Osteoblast (primary cell): ENCODE data around the gene KIRREL3. TPM values are rescaled to one million over a fixed set of nuclear protein-coding genes. Genes with fewer than 3 reads are reported as not detected.
A peak's percentile ranks its signal among the peaks of the same experiment; 100 is the strongest.

Experiments used
- DNase-seq: peaks from one replicate; pipeline ENCODE4 v3.0.0; 2011; ENCODE audit warnings: low spot score, mixed read lengths; ENCODE audit not compliant: insufficient read length; ENCODE audit errors: missing footprints
- H2AFZ ChIP-seq: 2 replicates; pipeline ENCODE4 v1.6.0; 2011; ENCODE audit warnings: mild to moderate bottlenecking, low read length
- H3K27ac ChIP-seq: 2 replicates; pipeline ENCODE4 v1.5.1; 2011; ENCODE audit warnings: mild to moderate bottlenecking, low read depth, low read length, moderate library complexity
- H3K27me3 ChIP-seq: 2 replicates; pipeline ENCODE4 v1.6.0; 2012; ENCODE audit warnings: mild to moderate bottlenecking, control low read depth, inconsistent platforms, low read length, moderate library complexity; ENCODE audit not compliant: insufficient read depth
- H3K36me3 ChIP-seq: 2 replicates; pipeline ENCODE4 v1.5.1; 2011; ENCODE audit warnings: mild to moderate bottlenecking, low read length, control low read depth, moderate library complexity; ENCODE audit not compliant: insufficient read depth
- H3K4me1 ChIP-seq: 2 replicates; pipeline ENCODE4 v1.5.1; 2011; ENCODE audit warnings: mild to moderate bottlenecking, low read length, control low read depth, moderate library complexity; ENCODE audit not compliant: insufficient read depth
- H3K4me2 ChIP-seq: 2 replicates; pipeline ENCODE4 v1.6.0; 2011; ENCODE audit warnings: mild to moderate bottlenecking, low read length; ENCODE audit not compliant: insufficient read depth
- H3K4me3 ChIP-seq: fragments of 200-600 bp; sonication (generic); 3 replicates; pipeline ENCODE4 v1.5.1; 2012; ENCODE audit warnings: mild to moderate bottlenecking, low read length, inconsistent platforms; ENCODE audit not compliant: insufficient read depth
- H3K79me2 ChIP-seq: 2 replicates; pipeline ENCODE4 v1.6.0; 2012; ENCODE audit warnings: mild to moderate bottlenecking, low read length, control low read depth, inconsistent platforms; ENCODE audit not compliant: insufficient read depth
- H3K9me3 ChIP-seq: 2 replicates; pipeline ENCODE4 v1.5.1; 2011; ENCODE audit warnings: low read depth, low read length, control low read depth
- H4K20me1 ChIP-seq: 2 replicates; pipeline ENCODE4 v1.6.0; 2012; ENCODE audit warnings: mild to moderate bottlenecking, low read length, control low read depth; ENCODE audit not compliant: insufficient read depth
- CTCF ChIP-seq: IDR thresholded peaks from 2 replicates; pipeline ENCODE4 v1.5.1; 2011; ENCODE audit warnings: mild to moderate bottlenecking, low read depth, low read length, moderate library complexity; ENCODE audit errors: extremely low read depth
- total RNA-seq: library from RNA; depleted of rRNA; stranded (reverse); fragments of >200 nt; gene quantifications from 2 replicates; pipeline ENCODE4 v1.2.3, GENCODE V29; 2012

The KIRREL3 gene
- total RNA-seq, 1 donor = 3.6 TPM

DNA sequence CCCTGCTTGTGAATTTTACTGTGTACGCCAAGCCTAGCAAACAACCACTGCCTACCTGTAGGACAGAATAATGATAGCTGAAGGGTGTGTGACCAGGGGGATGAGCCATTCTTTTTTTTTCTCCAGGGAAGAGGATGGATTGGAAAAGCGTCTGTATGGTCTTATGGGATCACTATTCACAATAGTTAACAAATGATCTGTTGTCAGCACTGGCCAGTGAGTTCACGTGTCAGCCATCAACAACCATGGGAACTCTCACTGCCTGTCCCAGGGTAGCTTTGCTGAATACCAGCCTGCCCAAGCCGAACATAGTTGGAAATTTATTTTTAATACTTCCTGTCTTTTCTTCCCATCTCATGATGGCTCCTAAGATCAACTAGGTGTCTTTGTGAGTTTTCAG lies 474.9 kb downstream of the KIRREL3 start:
- Histone ChIP-seq H2AFZ (no peak overlapping the region), H3K27me3 (no peaks in the 10 kb centered on the region), H3K27ac (no peak overlapping the region), H3K9me3 (no peaks in the 10 kb centered on the region), H3K4me2 (no peak overlapping the region), H3K4me3 (no peak overlapping the region), H3K4me1 (no peaks in the 10 kb centered on the region), H3K79me2 (no peaks in the 10 kb centered on the region), H4K20me1 (peaks cover 5% of the 10 kb centered on the region), H3K36me3 (no peaks in the 10 kb centered on the region)
- no peak for DNase-seq
- TF ChIP-seq CTCF = no peak

DNA sequence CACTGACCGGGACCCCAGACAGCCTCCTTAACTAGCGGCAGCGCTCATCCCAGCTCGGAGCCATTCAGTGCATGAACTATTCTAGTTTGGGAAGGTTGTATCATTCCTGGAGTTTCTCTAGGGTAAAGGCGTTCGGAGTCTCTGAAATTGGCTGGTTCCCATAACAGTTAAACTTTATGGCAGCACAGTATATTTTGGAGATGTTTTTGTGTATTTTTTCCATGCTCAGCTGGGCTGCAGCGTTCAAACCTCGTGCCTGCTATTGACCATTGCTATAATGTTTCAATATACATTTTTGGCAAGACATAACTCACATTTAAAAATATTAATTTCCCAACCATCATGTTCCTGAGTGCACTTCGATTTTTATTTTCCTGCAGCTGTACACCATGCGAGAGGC lies 475.4 kb downstream of the KIRREL3 start:
- H3K4me1 ChIP-seq = no peaks in the 10 kb centered on the region
- TF ChIP-seq CTCF = no peak
- H3K4me3 ChIP-seq = no peak overlapping the region
- no peak overlapping the region for H3K4me2 ChIP-seq
- peaks cover 5% of the 10 kb centered on the region for H4K20me1 ChIP-seq
- H3K9me3 ChIP-seq = no peaks in the 10 kb centered on the region
- H3K36me3 ChIP-seq = no peaks in the 10 kb centered on the region
- H3K27ac ChIP-seq = no peak overlapping the region
- peak; percentile 2 for DNase-seq
- H3K27me3 ChIP-seq = no peaks in the 10 kb centered on the region
- H2AFZ ChIP-seq = no peak overlapping the region
- H3K79me2 ChIP-seq = no peaks in the 10 kb centered on the region

- Histone ChIP-seq H3K27ac (no peak overlapping the region), H3K9me3 (no peaks in the 10 kb centered on the region), H3K4me1 (no peaks in the 10 kb centered on the region), H4K20me1 (peaks cover 5% of the 10 kb centered on the region), H2AFZ (no peak overlapping the region), H3K36me3 (no peaks in the 10 kb centered on the region), H3K4me3 (no peak overlapping the region), H3K27me3 (no peaks in the 10 kb centered on the region), H3K79me2 (no peaks in the 10 kb centered on the region), H3K4me2 (no peak overlapping the region)
- TF ChIP-seq CTCF = no peak
- DNase-seq = peak; percentile 63
Observed at GRCh38 chr11:126523441-126524205, 476.9 kb downstream of the KIRREL3 start.

DNA sequence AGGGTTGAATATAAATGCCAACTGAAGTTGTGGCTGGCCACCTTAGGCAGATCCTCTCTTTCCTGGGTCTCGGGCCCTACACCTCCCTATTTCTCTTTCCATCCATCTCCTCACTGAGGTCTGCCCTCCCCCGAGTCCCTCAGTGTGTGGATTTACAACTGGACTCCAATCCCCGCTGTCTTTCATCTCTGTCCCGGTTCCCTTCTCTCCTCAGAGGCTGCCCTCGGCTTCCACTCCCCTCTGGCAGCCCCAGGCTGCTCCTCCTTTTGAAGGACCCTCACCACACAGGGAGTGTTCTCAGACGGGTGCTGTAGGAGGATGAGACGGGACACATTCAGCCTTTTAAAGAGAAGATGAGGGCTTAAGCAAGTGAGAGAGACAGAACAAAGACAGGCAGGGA lies 478.0 kb downstream of the KIRREL3 start:
- Histone ChIP-seq H3K4me1 (no peaks in the 10 kb centered on the region), H3K4me3 (no peak overlapping the region), H3K36me3 (no peaks in the 10 kb centered on the region), H3K27ac (no peak overlapping the region), H3K4me2 (no peak overlapping the region), H4K20me1 (peaks cover 2% of the 10 kb centered on the region), H2AFZ (no peak overlapping the region), H3K27me3 (no peaks in the 10 kb centered on the region), H3K9me3 (no peaks in the 10 kb centered on the region), H3K79me2 (no peaks in the 10 kb centered on the region)
- no peak for TF ChIP-seq CTCF
- peak; percentile 10 for DNase-seq
